BE2C (cell line): ENCODE data around the gene NOX5.

ENCODE experiments used
- DNase-seq: peaks from one replicate; pipeline ENCODE4 v3.0.0-alpha.2; 2020
- H3K27me3 ChIP-seq: fragments of 250-450 bp; sonication (Bioruptor Pico); 2 replicates; pipeline ENCODE4 v1.5.1; 2020; ENCODE audit warnings: mild to moderate bottlenecking
- H3K36me3 ChIP-seq: fragments of 250-450 bp; sonication (Bioruptor Pico); 2 replicates; pipeline ENCODE4 v1.5.1; 2020; ENCODE audit warnings: mild to moderate bottlenecking
- H3K4me1 ChIP-seq: fragments of 250-450 bp; sonication (Bioruptor Pico); 2 replicates; pipeline ENCODE4 v1.5.1; 2020
- H3K4me3 ChIP-seq: 2 replicates; pipeline ENCODE4 v1.5.1; 2011; ENCODE audit warnings: low read depth, low read length
- H3K9me3 ChIP-seq: fragments of 250-450 bp; sonication (Bioruptor Pico); 2 replicates; pipeline ENCODE4 v1.5.1; 2020
- TF ChIP-seq, protein P1 (sequence below): IDR thresholded peaks from 2 replicates; pipeline ENCODE4 v1.5.1; 2012; ENCODE audit warnings: mild to moderate bottlenecking, low read depth, low read length

The NOX5 gene

GRCh38 chr15:69100821-69101220 is 86.3 kb downstream of the NOX5 start:
- peaks cover 31% of the 10 kb centered on the region for H3K4me1 ChIP-seq

GRCh38 chr15:69104050-69104750 is 89.7 kb downstream of the NOX5 start:
- no peaks in the 10 kb centered on the region for H3K36me3 ChIP-seq
- no peaks in the 10 kb centered on the region for H3K9me3 ChIP-seq
- no peaks in the 10 kb centered on the region for H3K27me3 ChIP-seq
- no peak overlapping the region for H3K4me3 ChIP-seq
- TF ChIP-seq, protein P1, sequence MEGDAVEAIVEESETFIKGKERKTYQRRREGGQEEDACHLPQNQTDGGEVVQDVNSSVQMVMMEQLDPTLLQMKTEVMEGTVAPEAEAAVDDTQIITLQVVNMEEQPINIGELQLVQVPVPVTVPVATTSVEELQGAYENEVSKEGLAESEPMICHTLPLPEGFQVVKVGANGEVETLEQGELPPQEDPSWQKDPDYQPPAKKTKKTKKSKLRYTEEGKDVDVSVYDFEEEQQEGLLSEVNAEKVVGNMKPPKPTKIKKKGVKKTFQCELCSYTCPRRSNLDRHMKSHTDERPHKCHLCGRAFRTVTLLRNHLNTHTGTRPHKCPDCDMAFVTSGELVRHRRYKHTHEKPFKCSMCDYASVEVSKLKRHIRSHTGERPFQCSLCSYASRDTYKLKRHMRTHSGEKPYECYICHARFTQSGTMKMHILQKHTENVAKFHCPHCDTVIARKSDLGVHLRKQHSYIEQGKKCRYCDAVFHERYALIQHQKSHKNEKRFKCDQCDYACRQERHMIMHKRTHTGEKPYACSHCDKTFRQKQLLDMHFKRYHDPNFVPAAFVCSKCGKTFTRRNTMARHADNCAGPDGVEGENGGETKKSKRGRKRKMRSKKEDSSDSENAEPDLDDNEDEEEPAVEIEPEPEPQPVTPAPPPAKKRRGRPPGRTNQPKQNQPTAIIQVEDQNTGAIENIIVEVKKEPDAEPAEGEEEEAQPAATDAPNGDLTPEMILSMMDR, result no peak
- no peak for DNase-seq
- H3K4me1 ChIP-seq, result peaks cover 20% of the 10 kb centered on the region

More at GRCh38 chr15:69100821-69101220, 86.3 kb downstream of the NOX5 start:
- H3K27me3 ChIP-seq, result no peaks in the 10 kb centered on the region
- H3K36me3 ChIP-seq, result no peaks in the 10 kb centered on the region
- TF ChIP-seq, protein P1, result no peak
- DNase-seq, result no peak
- no peak overlapping the region for H3K4me3 ChIP-seq
- no peaks in the 10 kb centered on the region; the same call in 1 of the 2 replicates for H3K9me3 ChIP-seq

DNA sequence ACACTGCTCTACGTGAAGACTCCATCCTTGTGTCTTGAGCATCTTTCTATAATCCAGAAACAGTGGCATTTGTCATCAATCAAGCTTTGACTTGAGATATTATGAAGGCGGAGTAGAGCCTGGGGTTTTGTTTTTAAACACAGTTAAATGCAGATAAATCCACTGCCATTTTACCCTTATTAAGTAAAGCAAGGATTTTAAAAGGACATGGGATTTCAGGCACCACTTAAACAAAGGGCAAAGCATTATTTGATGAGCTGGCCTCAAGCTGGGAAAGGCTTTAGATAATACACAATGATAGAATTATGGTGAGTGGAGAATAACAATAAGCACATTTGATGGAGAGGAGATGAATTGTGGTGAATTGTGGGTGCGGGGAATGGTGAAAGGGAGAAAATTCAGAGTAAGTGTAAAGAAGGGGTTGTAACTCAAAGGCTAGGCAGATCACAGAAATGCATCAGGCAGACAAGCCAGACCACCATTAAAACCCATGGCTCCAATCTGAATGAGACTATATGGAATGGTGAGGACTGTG is 91.0 kb downstream of the NOX5 start:
- H3K36me3 ChIP-seq, result no peaks in the 10 kb centered on the region
- H3K4me3 ChIP-seq, result no peak overlapping the region
- no peaks in the 10 kb centered on the region for H3K27me3 ChIP-seq
- H3K4me1 ChIP-seq, result peaks cover 15% of the 10 kb centered on the region
- TF ChIP-seq, protein P1, result no peak
- H3K9me3 ChIP-seq, result no peaks in the 10 kb centered on the region
- DNase-seq, result no peak

- TF ChIP-seq, protein P1, result no peak
- H3K9me3 ChIP-seq, result no peaks in the 10 kb centered on the region
- H3K27me3 ChIP-seq, result no peaks in the 10 kb centered on the region
- no peak for DNase-seq
- peaks cover 15% of the 10 kb centered on the region for H3K4me1 ChIP-seq
- H3K4me3 ChIP-seq, result no peak overlapping the region
- no peaks in the 10 kb centered on the region for H3K36me3 ChIP-seq
Observed at GRCh38 chr15:69107025-69107620, 92.6 kb downstream of the NOX5 start.
